ENCODE measurements around the gene REL. TPM values are rescaled to one million over a fixed set of nuclear protein-coding genes. Genes with fewer than 3 reads are reported as not detected.

REL gene
- total RNA-seq, 1 experiment from 2014 or later = 6.2 TPM

GRCh38 chr2:60947056-60947455 lies 65.7 kb downstream of the REL start:
- Histone ChIP-seq H2BK20ac (ENCODE audit: low read depth, low read length, poor library complexity, severe bottlenecking) (no peak overlapping the region), H3K27me3 (ENCODE audit: insufficient read depth, low read length) (no peaks in the 10 kb centered on the region), H3K4me2 (ENCODE audit: insufficient read depth, insufficient read length, low read length) (no peak overlapping the region), H3K9me3 (ENCODE audit: control insufficient read depth, low read depth, low read length) (no peaks in the 10 kb centered on the region), H2AK5ac (ENCODE audit: insufficient read length, low read length) (no peak overlapping the region), H3K18ac (ENCODE audit: insufficient read length, low read depth, low read length) (no peak overlapping the region), H3K27ac (ENCODE audit: insufficient read length, low read depth, low read length) (no peak overlapping the region), H3K4me1 (ENCODE audit: insufficient read depth, low read length) (no peaks in the 10 kb centered on the region), H3K23ac (ENCODE audit: insufficient read length, low read depth, low read length) (no peak overlapping the region), H2AFZ (ENCODE audit: low read length) (no peak overlapping the region), H2BK5ac (ENCODE audit: insufficient read length, low read length) (no peak overlapping the region), H4K8ac (replicated peaks; ENCODE audit: insufficient read length, low read depth, low read length) (no peak overlapping the region), H4K20me1 (ENCODE audit: control insufficient read depth, insufficient read depth, insufficient read length) (no peaks in the 10 kb centered on the region), H3K4ac (ENCODE audit: low read depth, low read length) (no peak overlapping the region), H3K14ac (ENCODE audit: insufficient read depth, low read length) (no peak overlapping the region), H4K5ac (ENCODE audit: insufficient read length, low read depth, low read length) (no peak overlapping the region), H3K56ac (ENCODE audit: insufficient read length, low read depth, low read length) (no peak overlapping the region), H3K9ac (ENCODE audit: extremely low read depth, insufficient read length, low read length) (no peak overlapping the region), H2BK15ac (ENCODE audit: low read depth, low read length) (no peak overlapping the region), H2BK12ac (ENCODE audit: insufficient read length, low read depth, low read length) (no peak overlapping the region), H3T11ph (ENCODE audit: low read length) (no peak overlapping the region), H4K91ac (ENCODE audit: insufficient read length, low read depth, low read length) (no peak overlapping the region), H3K79me2 (ENCODE audit: insufficient read depth, low read length) (no peaks in the 10 kb centered on the region), H2BK120ac (ENCODE audit: low read depth, low read length, poor library complexity, severe bottlenecking) (no peak overlapping the region), H3K23me2 (ENCODE audit: insufficient read length, low read depth, low read length, poor library complexity, severe bottlenecking) (no peaks in the 10 kb centered on the region), H3K79me1 (ENCODE audit: insufficient read depth, low read depth, low read length, poor library complexity, severe bottlenecking) (no peaks in the 10 kb centered on the region)
- no peak for DNase-seq
- Mint-ChIP-seq H3K4me3 (no peak overlapping the region), H3K36me3 (ENCODE audit: insufficient read depth in 1 of 3, low read depth in 3 of 3) (peaks cover 5 to 15% (median 10%) of the 10 kb centered on the region in 3 experiments; a peak in 6 of 7 replicates), H3K27ac (no peak overlapping the region), H3K27me3 (ENCODE audit: low read depth) (no peaks in the 10 kb centered on the region), H3K4me1 (no peaks in the 10 kb centered on the region), H3K9me3 (peaks cover 11 to 15% of the 10 kb centered on the region in 2 experiments; a peak in 4 of 5 replicates)
- no peak for TF ChIP-seq CTCF (conservative IDR thresholded peaks at IDR 0.05)
- no CpG with 5 or more reads among the region's 4 CpGs for WGBS (ENCODE audit: extremely low coverage, insufficient read length, low lambda C conversion rate)
